HCT116 (cell line): ENCODE data around the gene UPF2. TPM values are rescaled to one million over a fixed set of nuclear protein-coding genes. Genes with fewer than 3 reads are reported as not detected.

Source experiments
- ATAC-seq: fragments of 200-7000 bp; cut with Tn5 transposase; 2 replicates; pipeline ENCODE4 v1.9.1; 2020; ENCODE audit warnings: mild to moderate bottlenecking, moderate library complexity
- BruUV-seq: library from RNA; stranded (reverse); fragments of 400-500 nt; replicated peaks from 2 replicates; lab custom pipeline; 2021; lab: Mats Ljungman, UMichigan
- CTCF ChIA-PET: fragments of 300-600 bp; sonication (Branson Sonifier 250); formaldehyde crosslinking; loops from one replicate; lab custom pipeline; 2021; ENCODE audit warnings: antibody characterized with exemption; lab: Charles Lee
- POLR2A ChIA-PET: fragments of 300-600, 350-600 bp; sonication (Branson Sonifier 250); formaldehyde crosslinking; loops from one replicate; lab custom pipeline; 2021; ENCODE audit warnings: antibody characterized with exemption; lab: Charles Lee
- RAD21 ChIA-PET, 2 experiments: fragments of 300-600 bp; sonication (Branson Sonifier 250); formaldehyde crosslinking; loops; one replicate each; lab custom pipeline; 2023; ENCODE audit warnings: low total read pairs in 2 of 2; ENCODE audit not compliant: uncharacterized antibody in 2 of 2, unreplicated experiment in 2 of 2, low non-redundant PET in 1 of 2; lab: Charles Lee
- DNase-seq: peaks from one replicate; pipeline ENCODE4 v3.0.0-alpha.2; 2010; ENCODE audit warnings: low read depth, low spot score
- H2AFZ ChIP-seq: fragments of 200-600 bp; shearing (Covaris generic), sonication (generic); 2 replicates; pipeline ENCODE4 v1.6.1; 2017; ENCODE audit warnings: low read depth, mixed run types, mixed read lengths, antibody characterized with exemption, low read length; ENCODE audit not compliant: poor library complexity, severe bottlenecking
- H3K27ac ChIP-seq: 2 replicates; pipeline ENCODE4 v1.5.1; 2012; ENCODE audit warnings: low read depth, low read length
- H3K27me3 ChIP-seq: fragments of 200-600 bp; sonication (generic); 2 replicates; pipeline ENCODE4 v1.6.1; 2016; ENCODE audit warnings: mixed run types, low read length, mixed read lengths; ENCODE audit not compliant: insufficient read depth
- H3K36me3 ChIP-seq, 2 experiments: fragments of 200-500 bp in 1 of 2; fragments of 200-600 bp in 1 of 2; sonication (Bioruptor generic) in 1 of 2; sonication (generic) in 1 of 2; 2 replicates each; pipeline versions ENCODE4 v1.5.1 to v1.6.1; 2014 to 2016; ENCODE audit warnings: low read length in 2 of 2, inconsistent platforms in 1 of 2, mixed read lengths in 1 of 2, mixed run types in 1 of 2; ENCODE audit not compliant: insufficient read depth in 2 of 2, control insufficient read depth in 1 of 2
- H3K4me1 ChIP-seq, 2 experiments: fragments of 200-600 bp in 1 of 2; sonication (generic) in 1 of 2; 2 replicates each; pipeline versions ENCODE4 v1.5.1 to v1.6.1; 2012 to 2017; ENCODE audit warnings: low read length in 2 of 2, inconsistent platforms in 1 of 2, mild to moderate bottlenecking in 1 of 2, mixed read lengths in 1 of 2, mixed run types in 1 of 2, moderate library complexity in 1 of 2; ENCODE audit not compliant: insufficient read depth in 2 of 2, control insufficient read depth in 1 of 2
- H3K4me2 ChIP-seq: fragments of 200-600 bp; sonication (generic); 2 replicates; pipeline ENCODE4 v1.6.1; 2017; ENCODE audit warnings: mixed run types, low read length, mixed read lengths
- H3K4me3 ChIP-seq, 2 experiments: fragments of 200-600 bp in 1 of 2; sonication (generic) in 1 of 2; replicated peaks in 1 of 2; 2 replicates each; pipeline ENCODE4 v1.5.1; 2011 to 2016; ENCODE audit warnings: low read length in 2 of 2, control low read depth in 1 of 2, low read depth in 1 of 2, mild to moderate bottlenecking in 1 of 2, mixed read lengths in 1 of 2, mixed run types in 1 of 2
- H3K79me2 ChIP-seq: fragments of 200-600 bp; sonication (generic); 2 replicates; pipeline ENCODE4 v1.6.1; 2017; ENCODE audit warnings: mild to moderate bottlenecking, mixed run types, low read length, moderate library complexity, mixed read lengths; ENCODE audit not compliant: insufficient read depth
- H3K9ac ChIP-seq: fragments of 200-600 bp; sonication (generic); 2 replicates; pipeline ENCODE4 v1.6.1; 2016; ENCODE audit warnings: low read length, mixed read lengths
- H3K9me2 ChIP-seq: fragments of 200-600 bp; sonication (generic), shearing (Covaris generic); 2 replicates; pipeline ENCODE4 v1.6.1; 2017; ENCODE audit warnings: mixed run types, mild to moderate bottlenecking, moderate library complexity; ENCODE audit not compliant: insufficient read depth
- H3K9me3 ChIP-seq, 2 experiments: fragments of 200-500 bp in 1 of 2; fragments of 200-600 bp in 1 of 2; sonication (Bioruptor generic) in 1 of 2; sonication (generic) in 1 of 2; 2 replicates each; pipeline ENCODE4 v1.6.1; 2014 to 2017; ENCODE audit warnings: low read length in 2 of 2, mixed read lengths in 2 of 2, inconsistent platforms in 1 of 2, low read depth in 1 of 2, mild to moderate bottlenecking in 1 of 2, mixed run types in 1 of 2, moderate library complexity in 1 of 2; ENCODE audit not compliant: control insufficient read depth in 1 of 2, insufficient read depth in 1 of 2
- H4K20me1 ChIP-seq: fragments of 200-600 bp; sonication (generic), shearing (Covaris generic); 2 replicates; pipeline ENCODE4 v1.6.1; 2017; ENCODE audit warnings: mixed run types, mild to moderate bottlenecking, moderate library complexity; ENCODE audit not compliant: insufficient read depth
- CBX3 ChIP-seq: IDR thresholded peaks from 2 replicates; pipeline ENCODE4 v1.6.1; 2012; ENCODE audit warnings: low read depth
- CEBPB ChIP-seq: IDR thresholded peaks from 2 replicates; pipeline ENCODE4 v1.6.1; 2012; ENCODE audit warnings: low read depth
- CTCF ChIP-seq, 3 experiments: fragments of 200-600 bp in 1 of 3; sonication (generic) in 1 of 3; IDR thresholded peaks in 2 of 3; conservative IDR thresholded peaks in 1 of 3; 2 replicates each; pipeline ENCODE4 v1.5.1; 2012 to 2017; ENCODE audit warnings: low read depth in 2 of 3, low read length in 2 of 3, antibody characterized with exemption in 1 of 3, borderline replicate concordance in 1 of 3, control low read depth in 1 of 3, mild to moderate bottlenecking in 1 of 3, mixed read lengths in 1 of 3, mixed run types in 1 of 3, moderate library complexity in 1 of 3; ENCODE audit not compliant: insufficient read depth in 1 of 3
- EGR1 ChIP-seq: IDR thresholded peaks from 2 replicates; pipeline ENCODE4 v1.6.1; 2012; ENCODE audit warnings: low read depth
- ELF1 ChIP-seq: IDR thresholded peaks from 2 replicates; pipeline ENCODE4 v1.6.1; 2012; ENCODE audit warnings: low read depth, borderline replicate concordance
- EZH2 ChIP-seq: fragments of 200-600 bp; sonication (generic); IDR thresholded peaks from 2 replicates; pipeline ENCODE4 v1.6.1; 2017; ENCODE audit warnings: antibody characterized with exemption, mixed run types
- EZH2phosphoT487 ChIP-seq: fragments of 200-600 bp; IDR thresholded peaks from 2 replicates; pipeline ENCODE4 v1.6.1; 2018; ENCODE audit warnings: antibody characterized with exemption, borderline replicate concordance
- JUND ChIP-seq: IDR thresholded peaks from 2 replicates; pipeline ENCODE4 v1.6.1; 2012
- MAX ChIP-seq: IDR thresholded peaks from 2 replicates; pipeline ENCODE4 v1.6.1; 2012
- POLR2A ChIP-seq: IDR thresholded peaks from 2 replicates; pipeline ENCODE4 v1.7.0; 2011; ENCODE audit warnings: borderline replicate concordance; ENCODE audit not compliant: insufficient read depth, insufficient read length; ENCODE audit errors: extremely low read depth
- POLR2AphosphoS5 ChIP-seq: IDR thresholded peaks from 2 replicates; pipeline ENCODE4 v1.6.1; 2011; ENCODE audit warnings: mild to moderate bottlenecking, low read depth, low read length, moderate library complexity
- RAD21 ChIP-seq: IDR thresholded peaks from 2 replicates; pipeline ENCODE4 v1.6.1; 2012; ENCODE audit warnings: low read depth, mild to moderate bottlenecking
- SIN3A ChIP-seq: IDR thresholded peaks from 2 replicates; pipeline ENCODE4 v1.6.1; 2012; ENCODE audit warnings: low read depth
- SP1 ChIP-seq: IDR thresholded peaks from 2 replicates; pipeline ENCODE4 v1.6.1; 2012; ENCODE audit warnings: low read depth
- SRF ChIP-seq: IDR thresholded peaks from 2 replicates; pipeline ENCODE4 v1.6.1; 2012; ENCODE audit warnings: low read depth
- TCF7L2 ChIP-seq: IDR thresholded peaks from 2 replicates; pipeline ENCODE4 v1.7.0; 2011; ENCODE audit warnings: borderline replicate concordance, inconsistent platforms; ENCODE audit not compliant: insufficient read depth, insufficient read length; ENCODE audit errors: extremely low read depth
- YY1 ChIP-seq: IDR thresholded peaks from 2 replicates; pipeline ENCODE4 v1.6.1; 2011; ENCODE audit warnings: low read length, low read depth, moderate library complexity, mild to moderate bottlenecking; ENCODE audit not compliant: insufficient replicate concordance; ENCODE audit errors: extremely low read depth
- ZBTB33 ChIP-seq: IDR thresholded peaks from 2 replicates; pipeline ENCODE4 v1.6.1; 2011; ENCODE audit warnings: mild to moderate bottlenecking, low read length, moderate library complexity; ENCODE audit not compliant: insufficient replicate concordance; ENCODE audit errors: extremely low read depth
- ZNF274 ChIP-seq: fragments of 200-500 bp; sonication (Bioruptor generic); IDR thresholded peaks from 2 replicates; pipeline ENCODE4 v1.6.1; 2014; ENCODE audit warnings: mild to moderate bottlenecking, low read depth, low read length, inconsistent platforms
- intact Hi-C: fragments of 100-400 bp; cut with micrococcal nuclease; formaldehyde crosslinking; loops from 2 replicates; pipeline ENCODE4 v1.10.0; 2022
- total RNA-seq: library from RNA; stranded (reverse); gene quantifications from one replicate; pipeline ENCODE4 v1.2.1, GENCODE V29; 2021; ENCODE audit not compliant: unreplicated experiment

The UPF2 gene
- total RNA-seq, 1 experiment from 2014 or later, result 27.3 TPM

- H3K79me2 ChIP-seq, result no peaks in the 10 kb centered on the region
- peak overlapping the region; percentile 77 for H3K9ac ChIP-seq
- peak overlapping the region in 1 of 2 experiments; percentile 6; a peak in 1 of 4 replicates for H3K4me3 ChIP-seq
- H3K9me2 ChIP-seq, result no peaks in the 10 kb centered on the region
- TSS peak; percentile 69 for BruUV-seq
- DNase-seq (peak; percentile 88), ATAC-seq (peak; percentile 84)
- no peaks in the 10 kb centered on the region for H3K36me3 ChIP-seq
- H2AFZ ChIP-seq, result no peak overlapping the region
- ChIA-PET POLR2A (interaction anchor here (0.8 to 1.5 kb wide), 7 partner anchors 10 to 252 kb away, joined by 3 to 5 read pairs (median 3); no protein-coding TSS in a partner anchor), RAD21 (no interaction called here), CTCF (interaction anchor here (1.0 kb wide), 1 partner anchor 10 kb away, joined by 3 read pairs; no protein-coding TSS in a partner anchor)
- peaks cover 44 to 75% of the 10 kb centered on the region in 2 experiments for H3K4me1 ChIP-seq
- intact Hi-C loops, result no loop called here
- no peaks in the 10 kb centered on the region for H3K27me3 ChIP-seq
- H3K9me3 ChIP-seq, result no peaks in the 10 kb centered on the region
- H3K4me2 ChIP-seq, result peak overlapping the region; percentile 59
- H4K20me1 ChIP-seq, result no peaks in the 10 kb centered on the region
- H3K27ac ChIP-seq, result peak overlapping the region; percentile 86
- TF ChIP-seq SIN3A (no peak), RAD21 (no peak), TCF7L2 (peak; percentile 14), YY1 (peak; percentile 54), ZNF274 (no peak), SP1 (no peak), JUND (no peak), ZBTB33 (no peak), CEBPB (no peak), SRF (no peak), ELF1 (no peak), POLR2A (no peak), MAX (no peak), EZH2phosphoT487 (no peak), EGR1 (no peak), POLR2AphosphoS5 (peak; percentile 73), CTCF (IDR thresholded peaks at IDR 0.05 in 2 of 3, conservative IDR thresholded peaks at IDR 0.05 in 1 of 3; ENCODE audit: borderline replicate concordance in 1 of 3, insufficient read depth in 1 of 3, low read depth in 2 of 3, low read length in 2 of 3) (no peak), EZH2 (no peak), CBX3 (no peak)
These were observed 166.9 kb downstream of the UPF2 start for GRCh38 chr10:11875494-11876281.
